Hepatocyte (in vitro differentiated cells): ENCODE data around the gene ESPL1. TPM values are rescaled to one million over a fixed set of nuclear protein-coding genes. Genes with fewer than 3 reads are reported as not detected.

Experiments used
- DNase-seq: peaks from one replicate; pipeline ENCODE4 v3.0.0-alpha.2; 2016; ENCODE audit warnings: low spot score
- H2AFZ ChIP-seq: fragments of 200-600 bp; sonication (generic); 2 replicates; pipeline ENCODE4 v1.6.0; 2016; ENCODE audit warnings: antibody characterized with exemption, mild to moderate bottlenecking
- H3K27ac ChIP-seq: fragments of 200-600 bp; sonication (generic); 2 replicates; pipeline ENCODE4 v1.5.1; 2016; ENCODE audit warnings: mild to moderate bottlenecking
- H3K27me3 ChIP-seq: fragments of 200-600 bp; sonication (generic); 2 replicates; pipeline ENCODE4 v1.6.1; 2016
- H3K36me3 ChIP-seq: fragments of 200-600 bp; sonication (generic); replicated peaks from 2 replicates; pipeline ENCODE4 v1.5.1; 2016; ENCODE audit warnings: low read depth; ENCODE audit not compliant: insufficient read depth
- H3K4me1 ChIP-seq: fragments of 200-600 bp; sonication (generic); 2 replicates; pipeline ENCODE4 v1.5.1; 2016; ENCODE audit warnings: mild to moderate bottlenecking, moderate library complexity; ENCODE audit not compliant: insufficient read depth
- H3K4me2 ChIP-seq: fragments of 200-600 bp; sonication (generic); 2 replicates; pipeline ENCODE4 v1.6.0; 2016
- H3K4me3 ChIP-seq: fragments of 200-600 bp; sonication (generic); 2 replicates; pipeline ENCODE4 v1.5.1; 2016; ENCODE audit warnings: mild to moderate bottlenecking
- H3K79me2 ChIP-seq: fragments of 200-600 bp; sonication (generic); 2 replicates; pipeline ENCODE4 v1.6.0; 2017; ENCODE audit warnings: mild to moderate bottlenecking
- H3K9me2 ChIP-seq: fragments of 200-600 bp; sonication (generic); replicated peaks from 2 replicates; pipeline ENCODE4 v1.6.0; 2017; ENCODE audit warnings: mild to moderate bottlenecking; ENCODE audit not compliant: insufficient read depth
- H3K9me3 ChIP-seq: fragments of 200-600 bp; sonication (generic); 2 replicates; pipeline ENCODE4 v1.5.1; 2016; ENCODE audit warnings: low read depth, mild to moderate bottlenecking
- H4K20me1 ChIP-seq: fragments of 200-600 bp; sonication (generic); 2 replicates; pipeline ENCODE4 v1.6.0; 2016; ENCODE audit warnings: mild to moderate bottlenecking; ENCODE audit not compliant: insufficient read depth, poor library complexity, severe bottlenecking
- CTCF ChIP-seq: fragments of 200-600 bp; sonication (generic); IDR thresholded peaks from 2 replicates; pipeline ENCODE4 v1.5.1; 2016; ENCODE audit warnings: antibody characterized with exemption, mild to moderate bottlenecking; ENCODE audit not compliant: poor library complexity
- EZH2 ChIP-seq: fragments of 200-600 bp; sonication (generic); IDR thresholded peaks from 2 replicates; pipeline ENCODE4 v1.6.1; 2016; ENCODE audit warnings: antibody characterized with exemption, mild to moderate bottlenecking, borderline replicate concordance
- EZH2phosphoT487 ChIP-seq: fragments of 200-600 bp; sonication (generic); IDR thresholded peaks from one replicate; pipeline ENCODE4 v1.6.1; 2018; ENCODE audit warnings: antibody characterized with exemption, mild to moderate bottlenecking, low read depth, moderate library complexity; ENCODE audit not compliant: unreplicated experiment, severe bottlenecking
- WGBS: methylation state at CpG from one replicate; pipeline ENCODE4 v1.1.6; 2016; ENCODE audit warnings: low lambda C conversion rate; ENCODE audit errors: missing lambda C conversion rate; 5-methylcytosine and 5-hydroxymethylcytosine counted together
- polyA plus RNA-seq: library from polyadenylated mRNA; unstranded; fragments of >200 nt; fragmentation: Nextera tagmentation; extraction: Ambion mirVana; gene quantifications from 2 replicates; pipeline ENCODE4 v1.2.1, GENCODE V29; 2016
- total RNA-seq: library from RNA; depleted of rRNA; stranded (reverse); fragments of >200 nt; gene quantifications from 2 replicates; pipeline ENCODE4 v1.2.3, GENCODE V29; 2014

The ESPL1 gene
- total and polyA plus RNA-seq, 2 experiments from 2014 or later, result 5.8 to 7.6 TPM

- H3K9me3 ChIP-seq, result no peaks in the 10 kb centered on the region
- no peak overlapping the region for H2AFZ ChIP-seq
- H3K9me2 ChIP-seq, result no peaks in the 10 kb centered on the region
- no peak overlapping the region for H3K4me2 ChIP-seq
- no peaks in the 10 kb centered on the region for H4K20me1 ChIP-seq
- H3K36me3 ChIP-seq, result no peaks in the 10 kb centered on the region
- H3K27ac ChIP-seq, result no peak overlapping the region
- no peak for DNase-seq
- TF ChIP-seq CTCF, result no peak
- no peak for TF ChIP-seq EZH2
- no peak for TF ChIP-seq EZH2phosphoT487
- 78% methylated on average over 9 of the region's 9 CpGs for WGBS
- no peak overlapping the region for H3K4me3 ChIP-seq
- H3K27me3 ChIP-seq, result no peaks in the 10 kb centered on the region
- peaks cover 28% of the 10 kb centered on the region for H3K4me1 ChIP-seq
- H3K79me2 ChIP-seq, result peaks cover 5% of the 10 kb centered on the region
Observed at GRCh38 chr12:53235742-53236442, 32.2 kb upstream of the ESPL1 start.

GRCh38 chr12:53236443-53237111 is 31.5 kb upstream of the ESPL1 start:
- Histone ChIP-seq H3K27ac (no peak overlapping the region), H2AFZ (no peak overlapping the region), H3K79me2 (no peaks in the 10 kb centered on the region), H3K4me2 (no peak overlapping the region), H3K9me2 (no peaks in the 10 kb centered on the region), H3K36me3 (no peaks in the 10 kb centered on the region), H3K4me1 (peaks cover 26% of the 10 kb centered on the region), H3K27me3 (no peaks in the 10 kb centered on the region), H4K20me1 (no peaks in the 10 kb centered on the region), H3K9me3 (no peaks in the 10 kb centered on the region), H3K4me3 (no peak overlapping the region)
- 100% methylated on average over 1 of the region's 1 CpG for WGBS
- TF ChIP-seq EZH2phosphoT487 (no peak), CTCF (no peak), EZH2 (no peak)
- no peak for DNase-seq

- H4K20me1 ChIP-seq, result no peaks in the 10 kb centered on the region
- no peak for TF ChIP-seq EZH2phosphoT487
- TF ChIP-seq EZH2, result no peak
- TF ChIP-seq CTCF, result no peak
- no peak for DNase-seq
- H3K4me1 ChIP-seq, result no peaks in the 10 kb centered on the region
- H3K79me2 ChIP-seq, result no peaks in the 10 kb centered on the region
- H3K27me3 ChIP-seq, result no peaks in the 10 kb centered on the region
- no peak overlapping the region for H3K4me3 ChIP-seq
- no peak overlapping the region for H3K27ac ChIP-seq
- WGBS, result 86% methylated on average over 10 of the region's 10 CpGs
- no peaks in the 10 kb centered on the region for H3K9me2 ChIP-seq
- H3K9me3 ChIP-seq, result no peaks in the 10 kb centered on the region
- H3K36me3 ChIP-seq, result no peaks in the 10 kb centered on the region
- no peak overlapping the region for H3K4me2 ChIP-seq
- no peak overlapping the region for H2AFZ ChIP-seq
Observed at GRCh38 chr12:53239643-53240258, 28.3 kb upstream of the ESPL1 start.
